Gastrocnemius medialis (tissue), 4 donors: Measurements from ENCODE around the gene SLX4IP. TPM values are rescaled to one million over a fixed set of nuclear protein-coding genes. Genes with fewer than 3 reads are reported as not detected.

ENCODE experiments used
- ATAC-seq, 2 donors: fragments of 150-250 bp; one replicate each; pipeline ENCODE4 v1.9.1; 2016
- DNase-seq, 2 donors: peaks; one replicate each; pipeline ENCODE4 v3.0.0-alpha.2; 2019
- H3K27ac ChIP-seq, 4 donors: fragments of 200-600 bp; sonication (generic); 1 replicate in 1 of 4; 2 replicates in 3 of 4; pipeline ENCODE4 v1.5.1; 2016 to 2018; ENCODE audit warnings: mild to moderate bottlenecking in 2 of 4, moderate library complexity in 1 of 4
- H3K27me3 ChIP-seq, 3 donors: fragments of 200-600 bp; sonication (generic) in 2 of 3; 1 replicate in 1 of 3; 2 replicates in 2 of 3; pipeline versions ENCODE4 v1.5.1 to v1.6.0; 2016 to 2019; ENCODE audit warnings: mild to moderate bottlenecking in 1 of 3, moderate library complexity in 1 of 3
- H3K36me3 ChIP-seq, 2 donors: fragments of 200-600 bp; sonication (generic) in 1 of 2; one replicate each; pipeline ENCODE4 v1.5.1; 2017 to 2018
- H3K4me1 ChIP-seq, 2 donors: fragments of 200-600 bp; sonication (generic) in 1 of 2; one replicate each; pipeline ENCODE4 v1.5.1; 2016 to 2017; ENCODE audit warnings: mild to moderate bottlenecking in 2 of 2
- H3K4me3 ChIP-seq, 4 donors: fragments of 200-600 bp; sonication (generic) in 3 of 4; 1 replicate in 1 of 4; 2 replicates in 3 of 4; pipeline ENCODE4 v1.5.1; 2016 to 2019; ENCODE audit warnings: mild to moderate bottlenecking in 2 of 4
- H3K9me3 ChIP-seq, 3 donors: fragments of 200-600 bp; sonication (generic) in 2 of 3; 1 replicate in 1 of 3; 2 replicates in 2 of 3; pipeline ENCODE4 v1.5.1; 2016 to 2019
- POLR2A ChIP-seq, 2 donors: fragments of 450-650 bp; IDR thresholded peaks; one replicate each; pipeline ENCODE4 v1.6.1; 2017; ENCODE audit warnings: antibody characterized with exemption in 2 of 2, mild to moderate bottlenecking in 2 of 2, moderate library complexity in 2 of 2
- in situ Hi-C, 4 donors: fragments of 200-750 bp; cut with MboI; loops; one replicate each; pipeline versions ENCODE4 v1.15.0 to v1.8.0; 2017; ENCODE audit warnings: low sequenced_read_pairs in 4 of 4
- intact Hi-C: fragments of 100-400 bp; cut with DNase I; formaldehyde crosslinking; loops from one replicate; pipeline ENCODE4 v1.15.1; 2023; ENCODE audit warnings: low total_unique reads
- total RNA-seq, 4 donors: library from RNA; depleted of rRNA; stranded (reverse); fragments of >200 nt; gene quantifications; one replicate each; pipeline versions ENCODE4 v1.1.0 to v1.2.3, GENCODE V29; 2016
- TF ChIP-seq, protein P1 (sequence below), 5 experiments: fragments of 450-650 bp in 3 of 5; fragments of 200-600 bp in 2 of 5; sonication (generic) in 2 of 5; IDR thresholded peaks in 4 of 5; conservative IDR thresholded peaks in 1 of 5; 1 replicate in 4 of 5; 2 replicates in 1 of 5; pipeline ENCODE4 v1.5.1; 2016 to 2019; ENCODE audit warnings: antibody characterized with exemption in 5 of 5, mild to moderate bottlenecking in 3 of 5, moderate library complexity in 3 of 5

Gene SLX4IP
- total RNA-seq, 4 donors from 2014 or later: 0.22 to 1.3 (median 0.71) TPM

DNA sequence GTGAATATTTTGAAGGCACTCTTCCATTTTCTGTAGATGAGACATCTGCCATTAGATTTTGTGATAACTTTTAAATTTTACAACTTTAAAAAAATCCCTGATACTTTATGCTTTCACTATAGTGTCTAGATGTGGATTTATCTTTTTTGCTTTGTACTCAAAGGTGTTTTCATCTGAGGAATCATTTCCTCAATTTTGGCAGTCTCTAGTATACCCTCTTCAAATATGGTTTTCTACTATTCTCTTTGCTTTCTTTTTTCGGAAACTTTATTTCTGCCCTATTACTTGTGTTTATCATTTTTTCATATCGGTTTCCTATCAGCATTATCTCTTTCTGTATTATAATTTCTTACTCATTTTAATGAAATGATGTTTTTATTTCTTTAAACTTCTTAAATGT lies 62.2 kb downstream of the SLX4IP start:
- DNase-seq: no peak
- in situ Hi-C loops: no loop called here

DNA sequence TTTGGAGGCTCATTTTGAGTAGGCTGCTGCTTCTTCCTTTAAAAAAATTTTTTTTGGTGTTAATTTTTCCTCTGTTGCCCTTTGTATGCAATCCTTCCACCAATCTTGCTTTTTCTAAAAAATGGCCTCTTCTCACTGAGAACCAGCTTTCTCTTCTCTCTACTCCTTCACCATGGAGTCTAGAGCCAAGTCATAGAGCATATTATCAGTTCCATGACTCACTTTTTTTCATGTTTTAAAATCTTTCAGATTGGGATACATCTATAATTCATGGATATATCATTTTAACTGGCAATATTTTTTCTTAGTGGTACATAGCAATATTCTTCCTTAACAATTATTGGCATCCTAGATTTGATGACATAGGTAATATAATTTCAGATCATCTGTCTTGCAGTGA lies 62.7 kb downstream of the SLX4IP start:
- TF ChIP-seq, protein P1, sequence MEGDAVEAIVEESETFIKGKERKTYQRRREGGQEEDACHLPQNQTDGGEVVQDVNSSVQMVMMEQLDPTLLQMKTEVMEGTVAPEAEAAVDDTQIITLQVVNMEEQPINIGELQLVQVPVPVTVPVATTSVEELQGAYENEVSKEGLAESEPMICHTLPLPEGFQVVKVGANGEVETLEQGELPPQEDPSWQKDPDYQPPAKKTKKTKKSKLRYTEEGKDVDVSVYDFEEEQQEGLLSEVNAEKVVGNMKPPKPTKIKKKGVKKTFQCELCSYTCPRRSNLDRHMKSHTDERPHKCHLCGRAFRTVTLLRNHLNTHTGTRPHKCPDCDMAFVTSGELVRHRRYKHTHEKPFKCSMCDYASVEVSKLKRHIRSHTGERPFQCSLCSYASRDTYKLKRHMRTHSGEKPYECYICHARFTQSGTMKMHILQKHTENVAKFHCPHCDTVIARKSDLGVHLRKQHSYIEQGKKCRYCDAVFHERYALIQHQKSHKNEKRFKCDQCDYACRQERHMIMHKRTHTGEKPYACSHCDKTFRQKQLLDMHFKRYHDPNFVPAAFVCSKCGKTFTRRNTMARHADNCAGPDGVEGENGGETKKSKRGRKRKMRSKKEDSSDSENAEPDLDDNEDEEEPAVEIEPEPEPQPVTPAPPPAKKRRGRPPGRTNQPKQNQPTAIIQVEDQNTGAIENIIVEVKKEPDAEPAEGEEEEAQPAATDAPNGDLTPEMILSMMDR (IDR thresholded peaks at IDR 0.05 in 4 of 5, conservative IDR thresholded peaks at IDR 0.05 in 1 of 5): no peak
- no peak for TF ChIP-seq POLR2A (IDR thresholded peaks at IDR 0.05)
- ATAC-seq (no peak), DNase-seq (no peak)
- peaks cover 0 to 4% of the 10 kb centered on the region in 2 donors for H3K4me1 ChIP-seq
- H3K27ac ChIP-seq: no peak overlapping the region
- in situ Hi-C loops (no loop called here), intact Hi-C loops (no loop called here)
- no peaks in the 10 kb centered on the region for H3K27me3 ChIP-seq
- H3K9me3 ChIP-seq: no peaks in the 10 kb centered on the region
- no peaks in the 10 kb centered on the region for H3K36me3 ChIP-seq
- no peak overlapping the region for H3K4me3 ChIP-seq

More for the DNA sequence above, 62.2 kb downstream of the SLX4IP start:
- Histone ChIP-seq H3K4me1 (peaks cover 0 to 4% of the 10 kb centered on the region in 2 donors), H3K27ac (no peak overlapping the region), H3K36me3 (no peaks in the 10 kb centered on the region), H3K27me3 (no peaks in the 10 kb centered on the region), H3K4me3 (no peak overlapping the region), H3K9me3 (no peaks in the 10 kb centered on the region)
- ATAC-seq: no peak
- intact Hi-C loops: no loop called here
- TF ChIP-seq POLR2A (IDR thresholded peaks at IDR 0.05): no peak
- TF ChIP-seq, protein P1 (IDR thresholded peaks at IDR 0.05 in 4 of 5, conservative IDR thresholded peaks at IDR 0.05 in 1 of 5): no peak

DNA sequence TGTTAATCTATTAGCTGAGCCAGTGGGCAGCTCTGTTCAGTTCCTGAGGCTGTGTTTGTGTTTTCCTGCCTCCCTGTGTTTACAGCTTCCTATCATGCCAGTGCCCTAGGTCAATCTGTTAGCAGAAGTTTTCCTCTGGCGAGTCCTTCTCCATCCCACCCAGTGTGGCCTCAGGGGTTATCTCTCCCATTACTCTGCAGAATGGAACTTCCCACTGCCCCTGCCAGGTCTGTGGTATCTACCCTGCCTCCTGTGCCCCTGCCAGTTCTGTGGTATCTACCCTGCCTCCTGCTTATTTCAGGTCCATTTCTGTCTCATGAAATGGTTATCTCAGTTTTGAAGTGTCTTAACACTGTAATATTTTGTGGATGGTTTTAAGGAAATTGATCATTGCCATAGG lies 63.1 kb downstream of the SLX4IP start:
- peaks cover 0 to 4% of the 10 kb centered on the region in 2 donors for H3K4me1 ChIP-seq
- in situ Hi-C loops (no loop called here), intact Hi-C loops (no loop called here)
- H3K36me3 ChIP-seq: no peaks in the 10 kb centered on the region
- H3K27ac ChIP-seq: no peak overlapping the region
- DNase-seq (no peak), ATAC-seq (no peak)
- TF ChIP-seq, protein P1 (IDR thresholded peaks at IDR 0.05 in 4 of 5, conservative IDR thresholded peaks at IDR 0.05 in 1 of 5): no peak
- no peak for TF ChIP-seq POLR2A (IDR thresholded peaks at IDR 0.05)
- no peaks in the 10 kb centered on the region for H3K9me3 ChIP-seq
- H3K4me3 ChIP-seq: no peak overlapping the region
- no peaks in the 10 kb centered on the region for H3K27me3 ChIP-seq

DNA sequence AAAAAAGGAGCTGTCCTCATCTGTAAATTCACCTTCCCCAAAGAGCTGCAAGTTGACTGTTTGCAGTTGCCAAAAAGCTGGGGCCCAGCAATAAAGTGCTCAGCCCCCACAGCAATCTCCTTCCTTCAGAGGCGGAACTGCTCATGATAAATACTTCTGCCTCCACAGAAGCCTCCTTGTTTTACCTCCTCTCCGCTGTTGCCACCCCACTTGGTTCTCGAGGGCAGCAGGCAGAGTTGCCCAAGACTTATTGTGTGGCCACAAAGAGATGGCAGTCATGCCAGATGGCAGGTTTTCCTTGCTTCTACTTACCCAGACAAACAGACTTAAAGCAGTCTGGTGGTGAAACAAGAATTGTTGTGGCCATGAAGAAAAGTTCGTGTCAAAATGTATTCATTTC lies 66.3 kb downstream of the SLX4IP start:
- H3K4me3 ChIP-seq: no peak overlapping the region
- H3K9me3 ChIP-seq: no peaks in the 10 kb centered on the region
- intact Hi-C loops (no loop called here), in situ Hi-C loops (no loop called here)
- TF ChIP-seq, protein P1 (IDR thresholded peaks at IDR 0.05 in 4 of 5, conservative IDR thresholded peaks at IDR 0.05 in 1 of 5): no peak
- TF ChIP-seq POLR2A (IDR thresholded peaks at IDR 0.05): no peak
- DNase-seq: no peak
- H3K27me3 ChIP-seq: no peaks in the 10 kb centered on the region
- H3K36me3 ChIP-seq: no peaks in the 10 kb centered on the region
- no peak overlapping the region for H3K27ac ChIP-seq
- H3K4me1 ChIP-seq: peaks cover 20 to 26% of the 10 kb centered on the region in 2 donors
- no peak for ATAC-seq

DNA sequence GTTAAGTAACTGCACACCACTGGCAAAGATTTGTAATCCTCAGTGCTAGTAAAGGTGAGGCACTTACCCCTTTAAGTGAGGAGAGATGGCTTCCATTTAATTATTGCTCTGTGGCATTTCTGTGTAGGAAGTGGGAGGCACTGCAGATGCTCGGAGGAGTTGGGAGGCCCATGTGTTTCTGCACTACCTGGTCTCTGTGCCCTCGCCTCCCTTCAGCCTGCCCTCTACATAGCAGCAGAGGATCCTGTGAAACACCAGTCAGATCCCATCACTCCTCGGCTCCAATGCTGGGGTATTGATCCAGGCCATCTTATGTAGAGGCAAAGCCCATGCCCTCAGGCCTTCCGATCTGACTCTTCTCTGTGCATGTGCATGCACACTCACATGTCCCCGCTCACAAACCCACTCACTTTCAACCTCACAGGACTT lies 67.0 kb downstream of the SLX4IP start:
- no peaks in the 10 kb centered on the region for H3K36me3 ChIP-seq
- H3K27me3 ChIP-seq: no peaks in the 10 kb centered on the region
- in situ Hi-C loops (no loop called here), intact Hi-C loops (no loop called here)
- TF ChIP-seq, protein P1 (IDR thresholded peaks at IDR 0.05 in 4 of 5, conservative IDR thresholded peaks at IDR 0.05 in 1 of 5): no peak
- TF ChIP-seq POLR2A (IDR thresholded peaks at IDR 0.05): no peak
- no peak for ATAC-seq
- DNase-seq: no peak
- H3K4me1 ChIP-seq: peaks cover 22 to 28% of the 10 kb centered on the region in 2 donors
- no peak overlapping the region for H3K4me3 ChIP-seq
- H3K9me3 ChIP-seq: no peaks in the 10 kb centered on the region
- no peak overlapping the region for H3K27ac ChIP-seq
